Upper lobe of right lung (tissue), 1 donor: ENCODE results near the gene SMAD9. TPM values are rescaled to one million over a fixed set of nuclear protein-coding genes. Genes with fewer than 3 reads are reported as not detected.

Source experiments
- ATAC-seq: fragments of 200-7000 bp; cut with Tn5 transposase; one replicate; pipeline ENCODE4 v1.9.1; 2020; ENCODE audit warnings: mild to moderate bottlenecking, moderate library complexity
- DNase-seq: peaks from one replicate; pipeline ENCODE4 v3.0.0-alpha.2; 2020
- H3K27ac ChIP-seq: fragments of 200-600 bp; one replicate; pipeline ENCODE4 v1.8.0; 2022
- H3K27me3 ChIP-seq: fragments of 200-600 bp; one replicate; pipeline ENCODE4 v1.8.0; 2022; ENCODE audit warnings: mild to moderate bottlenecking
- H3K36me3 ChIP-seq: fragments of 200-600 bp; one replicate; pipeline ENCODE4 v1.8.0; 2022
- H3K4me1 ChIP-seq: fragments of 200-600 bp; one replicate; pipeline ENCODE4 v1.8.0; 2022
- H3K4me3 ChIP-seq: fragments of 200-600 bp; one replicate; pipeline ENCODE4 v1.8.0; 2022; ENCODE audit warnings: mild to moderate bottlenecking
- H3K9me3 ChIP-seq: fragments of 200-600 bp; one replicate; pipeline ENCODE4 v1.8.0; 2022
- CTCF ChIP-seq: fragments of 200-600 bp; IDR thresholded peaks from one replicate; pipeline ENCODE4 v1.8.0; 2022; ENCODE audit warnings: antibody characterized with exemption
- intact Hi-C: fragments of 100-400 bp; cut with DNase I; formaldehyde crosslinking; loops from one replicate; pipeline ENCODE4 v1.11.0; 2022
- total RNA-seq: library from RNA; stranded (reverse); fragmentation: NEBNext Ultra II Directional; extraction: Animal tissue kit (Norgen Biotek cat#: 25700); gene quantifications from one replicate; pipeline ENCODE4 v1.2.1, GENCODE V29; 2021
- donor health status: DM: no; HTN: yes; CAD: no; lungs with severe emphysema.

SMAD9 gene
- total RNA-seq, 1 donor from 2014 or later, result 21.5 TPM

GRCh38 chr13:36915106-36915505 is 4.9 kb downstream of the SMAD9 start:
- Histone ChIP-seq H3K4me3 (no peak overlapping the region), H3K27ac (no peak overlapping the region), H3K36me3 (no peaks in the 10 kb centered on the region), H3K9me3 (no peaks in the 10 kb centered on the region), H3K4me1 (peaks cover 8% of the 10 kb centered on the region), H3K27me3 (no peaks in the 10 kb centered on the region)
- intact Hi-C loops, result no loop called here
- TF ChIP-seq CTCF, result no peak
- DNase-seq (no peak), ATAC-seq (no peak)

GRCh38 chr13:36914648-36915047 is 5.4 kb downstream of the SMAD9 start:
- no peaks in the 10 kb centered on the region for H3K9me3 ChIP-seq
- no peaks in the 10 kb centered on the region for H3K27me3 ChIP-seq
- DNase-seq (no peak), ATAC-seq (no peak)
- TF ChIP-seq CTCF, result no peak
- intact Hi-C loops, result no loop called here
- H3K4me1 ChIP-seq, result peaks cover 8% of the 10 kb centered on the region
- no peak overlapping the region for H3K27ac ChIP-seq
- no peak overlapping the region for H3K4me3 ChIP-seq
- no peaks in the 10 kb centered on the region for H3K36me3 ChIP-seq

- H3K36me3 ChIP-seq, result no peaks in the 10 kb centered on the region
- no peaks in the 10 kb centered on the region for H3K9me3 ChIP-seq
- TF ChIP-seq CTCF, result no peak
- no peak for DNase-seq
- intact Hi-C loops, result no loop called here
- no peak overlapping the region for H3K27ac ChIP-seq
- ATAC-seq, result no peak
- no peaks in the 10 kb centered on the region for H3K27me3 ChIP-seq
- H3K4me3 ChIP-seq, result no peak overlapping the region
- H3K4me1 ChIP-seq, result peaks cover 4% of the 10 kb centered on the region
Measured at GRCh38 chr13:36913463-36913862, 6.6 kb downstream of the SMAD9 start.

GRCh38 chr13:36912973-36913372 is 7.1 kb downstream of the SMAD9 start:
- no peak for TF ChIP-seq CTCF

GRCh38 chr13:36912369-36912768 is 7.7 kb downstream of the SMAD9 start:
- Histone ChIP-seq H3K9me3 (no peaks in the 10 kb centered on the region), H3K27ac (no peak overlapping the region), H3K4me1 (no peaks in the 10 kb centered on the region), H3K4me3 (no peak overlapping the region), H3K27me3 (no peaks in the 10 kb centered on the region), H3K36me3 (no peaks in the 10 kb centered on the region)
- no peak for TF ChIP-seq CTCF
- intact Hi-C loops, result no loop called here
- DNase-seq, result no peak
- ATAC-seq, result no peak

More at GRCh38 chr13:36912973-36913372, 7.1 kb downstream of the SMAD9 start:
- Histone ChIP-seq H3K9me3 (no peaks in the 10 kb centered on the region), H3K4me1 (no peaks in the 10 kb centered on the region), H3K4me3 (no peak overlapping the region), H3K27me3 (no peaks in the 10 kb centered on the region), H3K27ac (no peak overlapping the region), H3K36me3 (no peaks in the 10 kb centered on the region)
- intact Hi-C loops, result no loop called here
- ATAC-seq (no peak), DNase-seq (no peak)

GRCh38 chr13:36910545-36910944 is 9.5 kb downstream of the SMAD9 start:
- intact Hi-C loops, result no loop called here
- no peak for TF ChIP-seq CTCF
- no peak overlapping the region for H3K27ac ChIP-seq
- no peaks in the 10 kb centered on the region for H3K4me1 ChIP-seq
- H3K36me3 ChIP-seq, result no peaks in the 10 kb centered on the region
- H3K9me3 ChIP-seq, result no peaks in the 10 kb centered on the region
- H3K4me3 ChIP-seq, result no peak overlapping the region
- ATAC-seq, result no peak
- no peaks in the 10 kb centered on the region for H3K27me3 ChIP-seq
- no peak for DNase-seq
